PC-9 (cell line): ENCODE results near the gene GPATCH4.

Source experiments
- CTCF ChIP-seq: fragments of 200-600 bp; sonication (generic); conservative IDR thresholded peaks from 2 replicates; pipeline ENCODE4 v1.6.1; 2017; ENCODE audit warnings: mixed run types, antibody characterized with exemption, mild to moderate bottlenecking, moderate library complexity
- EZH2 ChIP-seq: fragments of 200-600 bp; sonication (generic); IDR thresholded peaks from 2 replicates; pipeline ENCODE4 v1.8.0; 2017; ENCODE audit warnings: antibody characterized with exemption, low read depth

GRCh38 chr1:156584813-156585212 is 16.5 kb downstream of the GPATCH4 start:
- no peak for TF ChIP-seq CTCF
- TF ChIP-seq EZH2, result no peak
